Body of pancreas (tissue), 4 donors: ENCODE measurements around the gene MAP1S. TPM values are rescaled to one million over a fixed set of nuclear protein-coding genes. Genes with fewer than 3 reads are reported as not detected.
A peak's percentile ranks its signal among the peaks of the same experiment; 100 is the strongest.

ENCODE experiments used
- ATAC-seq: fragments of 150-250 bp; one replicate; pipeline ENCODE4 v1.9.1; 2016
- DNase-seq, 4 donors: peaks; one replicate each; pipeline ENCODE4 v3.0.0-alpha.2; 2019
- H3K27ac ChIP-seq, 4 donors: fragments of 200-600 bp; sonication (generic); 1 replicate in 3 of 4; 2 replicates in 1 of 4; pipeline versions ENCODE4 v1.5.1 to v1.6.1; 2016 to 2019; ENCODE audit warnings: mild to moderate bottlenecking in 1 of 4, mixed read lengths in 1 of 4, moderate library complexity in 1 of 4
- H3K27me3 ChIP-seq, 2 donors: fragments of 200-600 bp; sonication (generic); one replicate each; pipeline ENCODE4 v1.6.0; 2016; ENCODE audit warnings: mild to moderate bottlenecking in 1 of 2
- H3K36me3 ChIP-seq, 2 donors: fragments of 200-600 bp; sonication (generic); replicated peaks in 1 of 2; 2 replicates each; pipeline ENCODE4 v1.5.1; 2016; ENCODE audit warnings: low read depth in 2 of 2; ENCODE audit not compliant: insufficient read depth in 1 of 2
- H3K4me1 ChIP-seq: fragments of 200-600 bp; sonication (generic); one replicate; pipeline ENCODE4 v1.6.0; 2016
- H3K4me3 ChIP-seq, 2 donors: fragments of 200-600 bp; sonication (generic); 1 replicate in 1 of 2; 2 replicates in 1 of 2; pipeline ENCODE4 v1.5.1; 2016 to 2019
- H3K9me3 ChIP-seq, 3 donors: fragments of 200-600 bp; sonication (generic); 1 replicate in 2 of 3; 2 replicates in 1 of 3; pipeline ENCODE4 v1.5.1; 2016
- POLR2A ChIP-seq, 3 donors: fragments of 450-650 bp; IDR thresholded peaks; one replicate each; pipeline ENCODE4 v1.6.1; 2016; ENCODE audit warnings: antibody characterized with exemption in 3 of 3, mild to moderate bottlenecking in 2 of 3
- WGBS, 2 donors: methylation state at CpG; one replicate each; pipeline ENCODE4 v1.1.5; 2017; 5-methylcytosine and 5-hydroxymethylcytosine counted together
- intact Hi-C: fragments of 100-400 bp; cut with DNase I; formaldehyde crosslinking; loops from one replicate; pipeline ENCODE4 v1.15.1; 2023
- total RNA-seq, 2 donors: library from RNA; depleted of rRNA; stranded (reverse); fragments of >200 nt; gene quantifications; one replicate each; pipeline ENCODE4 v1.1.0, GENCODE V29; 2016
- TF ChIP-seq, protein P1 (sequence below), 7 experiments: fragments of 450-650 bp in 4 of 7; fragments of 200-600 bp in 3 of 7; sonication (generic) in 3 of 7; IDR thresholded peaks; one replicate each; pipeline ENCODE4 v1.5.1; 2016 to 2019; ENCODE audit warnings: antibody characterized with exemption in 7 of 7

Gene MAP1S
- total RNA-seq, 2 donors from 2014 or later: 37.1 to 53.4 TPM

DNA sequence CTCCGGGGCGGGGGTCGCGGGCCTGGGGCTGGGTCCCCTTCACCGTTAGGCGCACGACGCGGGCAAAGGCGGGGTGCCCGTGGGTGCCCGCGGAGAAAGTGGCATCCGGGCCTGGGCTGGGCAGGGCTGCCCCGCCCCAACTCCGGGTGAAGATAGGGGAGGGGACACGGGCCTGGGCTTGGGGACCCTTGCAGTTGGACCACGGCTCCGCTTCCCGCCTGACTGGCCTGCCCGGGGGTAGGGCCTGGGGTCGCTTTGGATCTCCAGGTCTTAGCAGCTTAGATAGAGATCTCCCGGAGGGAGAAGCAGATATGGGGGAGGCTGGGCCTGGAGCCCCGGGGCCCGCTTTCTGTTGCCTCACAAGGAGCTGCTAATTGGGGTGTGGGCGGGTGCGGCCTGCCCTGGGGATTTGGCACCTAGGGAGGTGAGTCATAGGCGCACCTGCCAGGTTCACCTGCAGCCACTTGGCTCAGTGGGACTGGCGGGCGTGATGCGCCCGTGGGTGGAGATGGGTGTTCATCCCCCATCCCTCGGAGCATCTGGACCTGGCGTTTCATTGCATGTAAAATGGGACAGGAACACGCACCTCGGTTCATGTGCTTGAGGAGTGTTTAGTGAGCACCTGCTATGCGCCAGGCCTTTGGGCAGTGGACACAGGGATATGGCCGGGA, 585 bp downstream of the MAP1S start:
- Histone ChIP-seq H3K27ac (peak overlapping the region; percentile 37 to 72 (median 50)), H3K36me3 (peaks cover 0 to 4% of the 10 kb centered on the region in 2 donors), H3K9me3 (no peaks in the 10 kb centered on the region), H3K4me3 (peak overlapping the region; percentile 55 to 93), H3K27me3 (no peaks in the 10 kb centered on the region), H3K4me1 (peaks cover 31% of the 10 kb centered on the region)
- ATAC-seq: peak; percentile 55
- no peak for TF ChIP-seq POLR2A (IDR thresholded peaks at IDR 0.05)
- TF ChIP-seq, protein P1, sequence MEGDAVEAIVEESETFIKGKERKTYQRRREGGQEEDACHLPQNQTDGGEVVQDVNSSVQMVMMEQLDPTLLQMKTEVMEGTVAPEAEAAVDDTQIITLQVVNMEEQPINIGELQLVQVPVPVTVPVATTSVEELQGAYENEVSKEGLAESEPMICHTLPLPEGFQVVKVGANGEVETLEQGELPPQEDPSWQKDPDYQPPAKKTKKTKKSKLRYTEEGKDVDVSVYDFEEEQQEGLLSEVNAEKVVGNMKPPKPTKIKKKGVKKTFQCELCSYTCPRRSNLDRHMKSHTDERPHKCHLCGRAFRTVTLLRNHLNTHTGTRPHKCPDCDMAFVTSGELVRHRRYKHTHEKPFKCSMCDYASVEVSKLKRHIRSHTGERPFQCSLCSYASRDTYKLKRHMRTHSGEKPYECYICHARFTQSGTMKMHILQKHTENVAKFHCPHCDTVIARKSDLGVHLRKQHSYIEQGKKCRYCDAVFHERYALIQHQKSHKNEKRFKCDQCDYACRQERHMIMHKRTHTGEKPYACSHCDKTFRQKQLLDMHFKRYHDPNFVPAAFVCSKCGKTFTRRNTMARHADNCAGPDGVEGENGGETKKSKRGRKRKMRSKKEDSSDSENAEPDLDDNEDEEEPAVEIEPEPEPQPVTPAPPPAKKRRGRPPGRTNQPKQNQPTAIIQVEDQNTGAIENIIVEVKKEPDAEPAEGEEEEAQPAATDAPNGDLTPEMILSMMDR (IDR thresholded peaks at IDR 0.05): no peak
- DNase-seq: peak; percentile 62 to 79 (median 74)
- WGBS, 2 donors: 1 to 10% methylated on average over 3 to 34 of the region's 38 CpGs
- intact Hi-C loops: no loop called here

DNA sequence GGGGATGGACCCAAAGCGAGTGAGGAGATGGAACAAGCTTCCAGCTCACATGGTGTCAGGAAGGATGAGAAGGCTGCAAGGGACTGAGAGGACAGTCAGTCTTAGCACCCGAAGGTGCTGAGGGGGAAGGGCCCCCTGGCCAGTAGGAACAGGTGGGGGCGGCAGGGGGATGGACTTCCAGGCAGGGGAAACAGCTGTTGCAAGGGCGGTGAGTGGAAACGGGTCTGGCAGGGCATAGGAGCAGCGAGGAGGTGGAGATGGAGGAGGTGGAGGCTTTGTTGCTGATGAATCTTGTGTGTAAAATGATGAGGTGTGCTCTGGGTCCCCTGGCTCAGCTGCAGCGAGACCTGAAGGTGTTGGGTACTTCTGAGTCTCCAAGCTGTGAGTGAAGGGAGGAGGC, 1.2 kb downstream of the MAP1S start:
- Histone ChIP-seq H3K4me1 (peaks cover 31% of the 10 kb centered on the region), H3K27ac (no peak overlapping the region), H3K36me3 (peaks cover 0 to 7% of the 10 kb centered on the region in 2 donors), H3K9me3 (no peaks in the 10 kb centered on the region), H3K27me3 (no peaks in the 10 kb centered on the region), H3K4me3 (peak overlapping the region in 1 of 2 donors; percentile 93)
- 15 to 16% methylated on average over 6 to 7 of the region's 7 CpGs for WGBS, 2 donors
- TF ChIP-seq, protein P1 (IDR thresholded peaks at IDR 0.05): no peak
- TF ChIP-seq POLR2A (IDR thresholded peaks at IDR 0.05): no peak
- intact Hi-C loops: no loop called here
- no peak for DNase-seq
- no peak for ATAC-seq

DNA sequence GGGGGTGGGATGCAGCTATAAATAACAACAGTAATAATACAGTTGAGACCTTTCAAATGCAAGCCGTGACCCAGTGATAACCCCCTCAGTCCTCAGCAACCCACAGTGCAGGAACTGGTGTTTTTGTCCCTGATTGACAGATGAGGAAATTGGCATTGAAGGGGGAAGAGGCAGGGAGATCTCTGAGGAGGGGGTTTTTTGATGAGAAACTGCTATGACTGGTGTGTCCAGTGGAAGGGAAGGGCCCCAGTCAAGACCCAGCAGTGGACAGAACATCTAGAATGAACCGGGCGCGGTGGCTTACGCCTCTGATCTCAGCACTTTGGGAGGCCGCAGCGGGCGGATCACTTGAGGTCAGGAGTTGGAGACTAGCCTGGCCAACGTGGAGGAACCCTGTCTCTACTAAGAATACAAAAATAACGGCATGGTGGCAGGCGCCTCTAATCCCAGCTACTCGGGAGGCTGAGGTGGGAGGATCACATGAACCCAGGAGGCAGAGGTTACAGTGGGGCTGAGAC, 1.9 kb downstream of the MAP1S start:
- H3K4me3 ChIP-seq: no peak overlapping the region
- intact Hi-C loops: no loop called here
- DNase-seq (no peak), ATAC-seq (no peak)
- peaks cover 31% of the 10 kb centered on the region for H3K4me1 ChIP-seq
- no peaks in the 10 kb centered on the region for H3K27me3 ChIP-seq
- H3K9me3 ChIP-seq: no peaks in the 10 kb centered on the region
- H3K36me3 ChIP-seq: peaks cover 0 to 9% of the 10 kb centered on the region in 2 donors
- 79 to 81% methylated on average over 11 to 12 of the region's 12 CpGs for WGBS, 2 donors
- peak overlapping the region in 2 of 4 donors; percentile 44 to 47 for H3K27ac ChIP-seq
- TF ChIP-seq, protein P1 (IDR thresholded peaks at IDR 0.05): no peak
- TF ChIP-seq POLR2A (IDR thresholded peaks at IDR 0.05): no peak

DNA sequence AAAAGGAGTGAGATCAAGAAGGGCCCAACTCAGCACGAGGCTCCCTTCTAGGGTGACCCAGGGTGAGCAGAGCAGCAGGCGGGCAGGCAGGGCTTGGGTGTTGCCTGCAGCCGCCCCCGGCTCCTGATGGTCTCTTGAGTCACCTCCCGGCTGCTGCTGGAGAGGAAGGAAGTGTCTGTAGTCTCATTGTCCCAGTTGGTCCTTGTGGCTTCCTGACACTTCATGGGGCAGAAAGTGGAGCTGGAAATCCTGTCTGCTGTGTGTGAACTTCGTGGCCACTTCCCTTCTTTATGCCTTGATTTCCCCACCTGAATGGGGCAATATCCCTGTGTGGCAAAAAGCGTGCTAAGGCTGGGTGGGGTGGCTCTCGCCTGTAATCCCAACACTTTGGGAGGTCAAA, 2.5 kb downstream of the MAP1S start:
- DNase-seq: peak in 2 of 4 donors; percentile 30 to 59
- no peaks in the 10 kb centered on the region for H3K27me3 ChIP-seq
- H3K27ac ChIP-seq: peak overlapping the region in 2 of 4 donors; percentile 44 to 47
- TF ChIP-seq, protein P1 (IDR thresholded peaks at IDR 0.05): no peak
- TF ChIP-seq POLR2A (IDR thresholded peaks at IDR 0.05): no peak
- H3K4me3 ChIP-seq: no peak overlapping the region
- H3K4me1 ChIP-seq: peaks cover 31% of the 10 kb centered on the region
- intact Hi-C loops: no loop called here
- WGBS, 2 donors: 49 to 54% methylated on average over 5 to 7 of the region's 8 CpGs
- ATAC-seq: no peak
- peaks cover 0 to 12% of the 10 kb centered on the region in 2 donors for H3K36me3 ChIP-seq
- no peaks in the 10 kb centered on the region for H3K9me3 ChIP-seq
